Fibroblast of lung (primary cell): ENCODE results near the gene SDK2. TPM values are rescaled to one million over a fixed set of nuclear protein-coding genes. Genes with fewer than 3 reads are reported as not detected.

Experiments used
- DNase-seq, 2 donors: peaks; one replicate each; pipeline versions ENCODE4 v3.0.0 to v3.0.0-alpha.2; 2010; ENCODE audit warnings: low read depth in 2 of 2
- H2AFZ ChIP-seq: 2 replicates; pipeline ENCODE4 v1.5.1; 2012; ENCODE audit warnings: low read length, control low read depth, inconsistent platforms
- H3K27ac ChIP-seq: 2 replicates; pipeline ENCODE4 v1.5.1; 2011; ENCODE audit warnings: low read length, control low read depth; ENCODE audit not compliant: insufficient read depth
- H3K27me3 ChIP-seq: 2 replicates; pipeline ENCODE4 v1.5.1; 2011; ENCODE audit warnings: mild to moderate bottlenecking, low read length; ENCODE audit not compliant: control insufficient read depth, insufficient read depth
- H3K36me3 ChIP-seq: 2 replicates; pipeline ENCODE4 v1.5.1; 2011; ENCODE audit warnings: low read length; ENCODE audit not compliant: control insufficient read depth, insufficient read depth
- H3K4me1 ChIP-seq: 2 replicates; pipeline ENCODE4 v1.5.1; 2011; ENCODE audit warnings: low read length; ENCODE audit not compliant: control insufficient read depth, insufficient read depth; ENCODE audit errors: extremely low read depth
- H3K4me2 ChIP-seq: 2 replicates; pipeline ENCODE4 v1.5.1; 2011; ENCODE audit warnings: low read length, control low read depth; ENCODE audit not compliant: insufficient read depth; ENCODE audit errors: extremely low read depth
- H3K4me3 ChIP-seq, 4 experiments: fragments of 200-600 bp in 1 of 4; sonication (generic) in 1 of 4; replicated peaks in 1 of 4; 2 replicates each; pipeline ENCODE4 v1.5.1; 2011 to 2016; ENCODE audit warnings: low read length in 4 of 4, low read depth in 3 of 4, mild to moderate bottlenecking in 3 of 4, control low read depth in 2 of 4, inconsistent platforms in 1 of 4, mixed read lengths in 1 of 4; ENCODE audit not compliant: insufficient read depth in 1 of 4; ENCODE audit errors: control extremely low read depth in 1 of 4
- H3K79me2 ChIP-seq: 2 replicates; pipeline ENCODE4 v1.5.1; 2012; ENCODE audit warnings: mild to moderate bottlenecking, low read length, inconsistent platforms; ENCODE audit not compliant: control insufficient read depth, insufficient read depth
- H3K9ac ChIP-seq: 2 replicates; pipeline ENCODE4 v1.5.1; 2011; ENCODE audit warnings: mild to moderate bottlenecking, low read length, control low read depth; ENCODE audit not compliant: insufficient read depth
- H3K9me3 ChIP-seq: 2 replicates; pipeline ENCODE4 v1.5.1; 2012; ENCODE audit warnings: low read depth, low read length; ENCODE audit not compliant: control insufficient read depth, insufficient read depth
- H4K20me1 ChIP-seq: 2 replicates; pipeline ENCODE4 v1.5.1; 2011; ENCODE audit warnings: low read length; ENCODE audit not compliant: control insufficient read depth, insufficient read depth; ENCODE audit errors: extremely low read depth
- CTCF ChIP-seq, 2 donors: IDR thresholded peaks in 1 of 2; conservative IDR thresholded peaks in 1 of 2; 1 replicate in 1 of 2; 2 replicates in 1 of 2; pipeline ENCODE4 v1.5.1; 2011 to 2012; ENCODE audit warnings: low read length in 2 of 2, control low read depth in 1 of 2, inconsistent platforms in 1 of 2, low read depth in 1 of 2, mild to moderate bottlenecking in 1 of 2
- EZH2 ChIP-seq: IDR thresholded peaks from 2 replicates; pipeline ENCODE4 v1.5.1; 2012; ENCODE audit warnings: low read length, control low read depth, mild to moderate bottlenecking; ENCODE audit errors: missing control alignments
- polyA plus RNA-seq, 2 donors: library from polyadenylated mRNA; depleted of rRNA in 1 of 2; stranded (reverse) in 1 of 2; unstranded in 1 of 2; fragments of >200 nt; gene quantifications; 2 replicates each; pipeline ENCODE4 v1.2.1, GENCODE V29; 2011 to 2012; ENCODE audit warnings: missing spikeins in 1 of 2
- total RNA-seq: library from RNA; depleted of rRNA; stranded (reverse); fragments of >200 nt; gene quantifications from 2 replicates; pipeline ENCODE4 v1.2.1, GENCODE V29; 2014

Gene SDK2
- total and polyA plus RNA-seq, 2 donors (not counting 1 experiment from before 2014, with no cell fraction given), result under 0.01 to 0.01 TPM

GRCh38 chr17:73526952-73527351, 117.3 kb downstream of the SDK2 start:
- H3K4me1 ChIP-seq, result no peaks in the 10 kb centered on the region
- no peaks in the 10 kb centered on the region for H3K27me3 ChIP-seq
- no peak overlapping the region for H3K4me3 ChIP-seq
- no peak overlapping the region for H3K4me2 ChIP-seq
- no peak overlapping the region for H2AFZ ChIP-seq
- H3K79me2 ChIP-seq, result no peaks in the 10 kb centered on the region
- H3K9ac ChIP-seq, result no peak overlapping the region
- no peaks in the 10 kb centered on the region for H3K9me3 ChIP-seq
- no peaks in the 10 kb centered on the region for H4K20me1 ChIP-seq
- no peak for DNase-seq
- H3K36me3 ChIP-seq, result no peaks in the 10 kb centered on the region
- no peak for TF ChIP-seq CTCF (conservative IDR thresholded peaks at IDR 0.05 in 1 of 2, IDR thresholded peaks at IDR 0.05 in 1 of 2; ENCODE audit: low read depth in 1 of 2, low read length in 2 of 2)
- no peak overlapping the region for H3K27ac ChIP-seq

DNA sequence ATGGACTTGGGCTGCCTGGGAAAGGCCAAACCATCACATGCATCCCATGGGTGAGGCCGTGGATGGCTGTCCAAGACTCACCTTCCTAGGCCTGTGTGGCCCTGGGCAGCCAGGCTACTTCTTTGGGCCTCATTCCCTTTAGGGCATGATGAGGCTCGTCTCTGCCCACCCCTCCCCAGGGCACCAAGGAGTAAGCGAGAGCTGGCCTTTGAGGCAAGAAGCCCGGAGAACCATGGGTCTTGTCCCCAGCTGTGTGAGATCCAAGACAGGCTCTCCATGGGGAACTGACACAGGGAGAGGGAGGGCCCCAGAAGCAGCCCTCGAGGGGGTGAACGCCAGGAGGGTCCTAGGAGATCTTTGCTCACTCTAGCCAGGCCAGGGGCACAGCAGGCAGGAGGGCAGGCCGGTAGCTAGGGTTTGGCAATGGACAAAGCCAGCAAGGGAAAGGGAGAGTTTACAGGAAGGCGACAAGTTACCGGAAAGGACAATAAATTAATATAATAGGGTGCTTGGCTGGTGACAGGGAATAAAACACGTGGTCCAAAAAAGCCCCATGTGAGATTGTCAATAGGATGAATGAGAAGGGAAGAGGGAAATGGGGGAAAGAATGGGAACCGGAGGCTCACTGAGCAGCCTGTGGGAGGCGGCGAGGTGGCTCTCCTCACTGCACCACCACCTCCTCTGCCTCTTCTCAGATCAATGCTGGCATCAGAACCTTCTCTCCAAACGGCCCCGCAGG, 119.1 kb downstream of the SDK2 start:
- no peak overlapping the region for H3K4me3 ChIP-seq
- TF ChIP-seq CTCF (conservative IDR thresholded peaks at IDR 0.05 in 1 of 2, IDR thresholded peaks at IDR 0.05 in 1 of 2; ENCODE audit: low read depth in 1 of 2, low read length in 2 of 2) (no peak), EZH2 (no peak)
- H3K9me3 ChIP-seq, result no peaks in the 10 kb centered on the region
- H3K9ac ChIP-seq, result no peak overlapping the region
- no peaks in the 10 kb centered on the region for H4K20me1 ChIP-seq
- H3K4me2 ChIP-seq, result no peak overlapping the region
- H3K79me2 ChIP-seq, result no peaks in the 10 kb centered on the region
- no peaks in the 10 kb centered on the region for H3K4me1 ChIP-seq
- H3K27me3 ChIP-seq, result no peaks in the 10 kb centered on the region
- DNase-seq, result no peak
- no peaks in the 10 kb centered on the region for H3K36me3 ChIP-seq
- H2AFZ ChIP-seq, result no peak overlapping the region
- no peak overlapping the region for H3K27ac ChIP-seq

- Histone ChIP-seq H3K9ac (no peak overlapping the region), H3K27ac (no peak overlapping the region), H2AFZ (no peak overlapping the region), H3K9me3 (no peaks in the 10 kb centered on the region), H4K20me1 (no peaks in the 10 kb centered on the region), H3K36me3 (no peaks in the 10 kb centered on the region), H3K4me2 (no peak overlapping the region), H3K4me3 (no peak overlapping the region), H3K27me3 (no peaks in the 10 kb centered on the region), H3K4me1 (no peaks in the 10 kb centered on the region), H3K79me2 (no peaks in the 10 kb centered on the region)
- DNase-seq, result no peak
- TF ChIP-seq EZH2 (no peak), CTCF (conservative IDR thresholded peaks at IDR 0.05 in 1 of 2, IDR thresholded peaks at IDR 0.05 in 1 of 2; ENCODE audit: low read depth in 1 of 2, low read length in 2 of 2) (no peak)
These were observed 121.5 kb downstream of the SDK2 start for GRCh38 chr17:73522696-73523095.
